ENCODE measurements around the gene SLC26A6. TPM values are rescaled to one million over a fixed set of nuclear protein-coding genes. Genes with fewer than 3 reads are reported as not detected.
A peak's percentile ranks its signal among the peaks of the same experiment; 100 is the strongest.

The SLC26A6 gene
- total RNA-seq, 1 experiment from 2014 or later: 55.1 TPM

GRCh38 chr3:48679411-48680391, 44.4 kb upstream of the SLC26A6 start:
- intact Hi-C loops (cut with micrococcal nuclease): no loop called here
- ATAC-seq (peak; percentile 28; the same call in 1 of the 2 replicates), DNase-seq (ENCODE audit: low read depth, low spot score) (no peak)
- Histone ChIP-seq H3K36me3 (ENCODE audit: control insufficient read depth in 1 of 2, insufficient read depth in 2 of 2, low read length in 2 of 2) (peaks cover 30 to 40% of the 10 kb centered on the region in 2 experiments), H3K9me2 (ENCODE audit: insufficient read depth) (no peaks in the 10 kb centered on the region), H2AFZ (ENCODE audit: low read depth, low read length, poor library complexity, severe bottlenecking) (no peak overlapping the region), H3K9me3 (ENCODE audit: control insufficient read depth in 1 of 2, insufficient read depth in 1 of 2, low read depth in 1 of 2, low read length in 2 of 2) (no peaks in the 10 kb centered on the region), H3K9ac (ENCODE audit: low read length) (no peak overlapping the region), H4K20me1 (ENCODE audit: insufficient read depth) (no peaks in the 10 kb centered on the region), H3K4me3 (replicated peaks in 1 of 2; ENCODE audit: low read depth in 1 of 2, low read length in 2 of 2) (no peak overlapping the region), H3K27ac (ENCODE audit: low read depth, low read length) (no peak overlapping the region), H3K4me1 (ENCODE audit: control insufficient read depth in 1 of 2, insufficient read depth in 2 of 2, low read length in 2 of 2) (peaks cover 12 to 27% of the 10 kb centered on the region in 2 experiments), H3K4me2 (ENCODE audit: low read length) (no peak overlapping the region), H3K27me3 (ENCODE audit: insufficient read depth, low read length) (no peaks in the 10 kb centered on the region), H3K79me2 (ENCODE audit: insufficient read depth, low read length) (peaks cover 23% of the 10 kb centered on the region)
- POLR2A ChIA-PET: no interaction called here
- no peak for TF ChIP-seq SIN3A (IDR thresholded peaks at IDR 0.05; ENCODE audit: low read depth)
- no peak for TF ChIP-seq EZH2phosphoT487 (IDR thresholded peaks at IDR 0.05; ENCODE audit: borderline replicate concordance)
- no peak for TF ChIP-seq MAX (IDR thresholded peaks at IDR 0.05)
- TF ChIP-seq YY1 (IDR thresholded peaks at IDR 0.05; ENCODE audit: extremely low read depth, insufficient replicate concordance, low read depth, low read length): no peak
- TF ChIP-seq CEBPB (IDR thresholded peaks at IDR 0.05; ENCODE audit: low read depth): no peak
- TF ChIP-seq RAD21 (IDR thresholded peaks at IDR 0.05; ENCODE audit: low read depth): no peak
- RAD21 ChIA-PET (ENCODE audit: low non-redundant PET in 1 of 2, low total read pairs in 2 of 2, uncharacterized antibody in 2 of 2, unreplicated experiment in 2 of 2): no interaction called here
- CTCF ChIA-PET: no interaction called here
- no TSS peak for BruUV-seq (replicated peaks)

- peaks cover 5 to 18% of the 10 kb centered on the region in 2 experiments; a peak in 3 of 4 replicates for H3K4me1 ChIP-seq (ENCODE audit: control insufficient read depth in 1 of 2, insufficient read depth in 2 of 2, low read length in 2 of 2)
- BruUV-seq (replicated peaks): no TSS peak
- H2AFZ ChIP-seq (ENCODE audit: low read depth, low read length, poor library complexity, severe bottlenecking): no peak overlapping the region
- no peaks in the 10 kb centered on the region for H4K20me1 ChIP-seq (ENCODE audit: insufficient read depth)
- no peak for DNase-seq (ENCODE audit: low read depth, low spot score)
- H3K27me3 ChIP-seq (ENCODE audit: insufficient read depth, low read length): no peaks in the 10 kb centered on the region
- no peak overlapping the region for H3K4me3 ChIP-seq (replicated peaks in 1 of 2; ENCODE audit: low read depth in 1 of 2, low read length in 2 of 2)
- no peak overlapping the region for H3K27ac ChIP-seq (ENCODE audit: low read depth, low read length)
- H3K9me2 ChIP-seq (ENCODE audit: insufficient read depth): no peaks in the 10 kb centered on the region
- H3K9me3 ChIP-seq (ENCODE audit: control insufficient read depth in 1 of 2, insufficient read depth in 1 of 2, low read depth in 1 of 2, low read length in 2 of 2): no peaks in the 10 kb centered on the region
- H3K4me2 ChIP-seq (ENCODE audit: low read length): no peak overlapping the region
- POLR2A ChIA-PET: no interaction called here
- no peak overlapping the region for H3K9ac ChIP-seq (ENCODE audit: low read length)
- H3K79me2 ChIP-seq (ENCODE audit: insufficient read depth, low read length): peaks cover 14% of the 10 kb centered on the region
- no peak for TF ChIP-seq SRF (IDR thresholded peaks at IDR 0.05; ENCODE audit: low read depth)
- no peak for TF ChIP-seq FOSL1 (IDR thresholded peaks at IDR 0.05; ENCODE audit: low read depth)
- no peak for TF ChIP-seq ATF3 (IDR thresholded peaks at IDR 0.05)
- no peak for TF ChIP-seq JUND (IDR thresholded peaks at IDR 0.05)
- no peak for ATAC-seq
- CTCF ChIA-PET: no interaction called here
- RAD21 ChIA-PET (ENCODE audit: low non-redundant PET in 1 of 2, low total read pairs in 2 of 2, uncharacterized antibody in 2 of 2, unreplicated experiment in 2 of 2): no interaction called here
- intact Hi-C loops (cut with micrococcal nuclease): no loop called here
- H3K36me3 ChIP-seq (ENCODE audit: control insufficient read depth in 1 of 2, insufficient read depth in 2 of 2, low read length in 2 of 2): peaks cover 31 to 47% of the 10 kb centered on the region in 2 experiments
Observed at GRCh38 chr3:48678566-48679380, 43.5 kb upstream of the SLC26A6 start.
